KBM-7 (cell line): ENCODE measurements around the gene CABP1.

Source experiments
- DNase-seq: peaks from one replicate; pipeline ENCODE4 v3.0.0-alpha.2; 2015
- in situ Hi-C: fragments of 300-500 bp; cut with MboI; formaldehyde crosslinking; loops from 2 replicates; pipeline ENCODE4 v1.14.3; 2020; ENCODE audit warnings: low sequenced_read_pairs, low pct_unique_long_range_greater_than_20kb, mixed read lengths

Gene CABP1

DNA sequence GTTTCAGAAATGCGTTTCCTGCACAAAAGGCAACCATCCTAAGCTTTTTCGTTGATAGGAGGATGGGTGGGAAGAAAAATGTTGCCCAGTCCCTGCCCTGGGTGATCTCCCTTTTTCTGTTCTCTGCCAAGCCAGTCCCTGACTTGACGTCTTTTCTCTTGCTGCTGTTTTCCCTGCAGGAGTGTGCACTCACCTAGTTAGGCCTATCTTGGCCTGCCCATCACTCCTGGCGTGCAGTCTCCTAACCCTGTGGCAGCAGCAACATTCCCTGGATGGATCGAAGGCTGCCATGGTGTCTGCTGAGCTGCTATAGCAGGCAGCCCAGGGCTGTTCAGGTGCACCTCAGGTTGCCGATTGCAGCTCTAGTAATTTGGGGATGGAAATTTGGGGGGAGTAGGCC, 71.0 kb downstream of the CABP1 start:
- DNase-seq = no peak
- in situ Hi-C loops = no loop called here

GRCh38 chr12:120712610-120713009, 72.2 kb downstream of the CABP1 start:
- DNase-seq = no peak
- in situ Hi-C loops = no loop called here

GRCh38 chr12:120713861-120714482, 73.5 kb downstream of the CABP1 start:
- in situ Hi-C loops = no loop called here
- peak; percentile 77 for DNase-seq
